Upper lobe of left lung (tissue), 6 donors: ENCODE results near the gene NOL11. TPM values are rescaled to one million over a fixed set of nuclear protein-coding genes. Genes with fewer than 3 reads are reported as not detected.

Source experiments
- ATAC-seq, 2 donors: fragments of 200-7000 bp; cut with Tn5 transposase; one replicate each; pipeline ENCODE4 v1.9.1; 2022; ENCODE audit warnings: mild to moderate bottlenecking in 2 of 2, moderate library complexity in 2 of 2; ENCODE audit not compliant: low FRiP score in 2 of 2
- DNase-seq, 2 donors: peaks; one replicate each; pipeline ENCODE4 v3.0.0-alpha.2; 2019 to 2020
- H3K27ac ChIP-seq, 4 donors: fragments of 200-600 bp; sonication (generic); one replicate each; pipeline ENCODE4 v1.5.1; 2016 to 2019
- H3K27me3 ChIP-seq, 4 donors: fragments of 200-600 bp; sonication (generic); one replicate each; pipeline ENCODE4 v1.5.1; 2017 to 2019
- H3K36me3 ChIP-seq, 4 donors: fragments of 200-600 bp; sonication (generic); one replicate each; pipeline ENCODE4 v1.5.1; 2016 to 2019
- H3K4me1 ChIP-seq, 4 donors: fragments of 200-600 bp; sonication (generic); one replicate each; pipeline ENCODE4 v1.5.1; 2018 to 2019
- H3K4me3 ChIP-seq, 4 donors: fragments of 200-600 bp; sonication (generic); one replicate each; pipeline ENCODE4 v1.5.1; 2017 to 2019; ENCODE audit warnings: mild to moderate bottlenecking in 2 of 4, moderate library complexity in 1 of 4
- H3K9me3 ChIP-seq, 4 donors: fragments of 200-600 bp; sonication (generic); one replicate each; pipeline ENCODE4 v1.5.1; 2018 to 2019
- CTCF ChIP-seq, 6 experiments: fragments of 450-650 bp in 4 of 6; fragments of 200-600 bp in 2 of 6; sonication (generic) in 2 of 6; IDR thresholded peaks; one replicate each; pipeline ENCODE4 v1.5.1; 2016 to 2019; ENCODE audit warnings: antibody characterized with exemption in 6 of 6
- EP300 ChIP-seq, 4 donors: sonication (generic); formaldehyde crosslinking; IDR thresholded peaks; one replicate each; pipeline ENCODE4 v1.5.1; 2017; ENCODE audit warnings: antibody characterized with exemption in 4 of 4, control low read depth in 2 of 4
- POLR2A ChIP-seq, 4 donors: fragments of 450-650 bp; IDR thresholded peaks; one replicate each; pipeline ENCODE4 v1.5.1; 2016 to 2017; ENCODE audit warnings: antibody characterized with exemption in 4 of 4, mild to moderate bottlenecking in 2 of 4
- POLR2AphosphoS5 ChIP-seq, 2 donors: sonication (generic); formaldehyde crosslinking; IDR thresholded peaks; one replicate each; pipeline ENCODE4 v1.5.1; 2017; ENCODE audit warnings: antibody characterized with exemption in 2 of 2
- WGBS, 2 donors: methylation state at CpG; one replicate each; pipeline ENCODE4 v1.1.5; 2017 to 2018; 5-methylcytosine and 5-hydroxymethylcytosine counted together
- total RNA-seq, 6 donors: library from RNA; depleted of rRNA in 4 of 6; stranded (reverse); fragments of >200 nt in 4 of 6; gene quantifications; one replicate each; pipeline versions ENCODE4 v1.1.0 to v1.2.1, GENCODE V29; 2016 to 2021
- donor health status: DM: no; HTN: no; CAD: no; lungs with moderate emphysema.
- donor health status: DM: no; HTN: yes; CAD: no; lungs with severe emphysema.

The NOL11 gene
- total RNA-seq: 10 to 100 TPM in 5 of 6 donors, 1 to 10 TPM in 1; 7.4 to 39.8 (median 26.6) TPM

GRCh38 chr17:67717624-67718324 is at the start of gene NOL11:
TSS of gene NOL11 (plus strand) at chr17:67717936. CDS start at chr17:67717948, 12 bp downstream.
- WGBS, 2 donors: 0 to 1% methylated on average over 15 to 45 of the region's 49 CpGs
- H3K36me3 ChIP-seq: peaks cover 15 to 30% (median 21%) of the 10 kb centered on the region in 4 donors
- peak within 1 kb of the TSS; percentile 88 to 92 (median 88) for H3K27ac ChIP-seq
- H3K27me3 ChIP-seq: no peaks in the 10 kb centered on the region
- DNase-seq (peak; percentile 99 to 100), ATAC-seq (peak; percentile 99 to 100)
- TF ChIP-seq CTCF (IDR thresholded peaks at IDR 0.05) (peak; percentile 69 to 99 (median 98)), POLR2A (IDR thresholded peaks at IDR 0.05) (peak in 3 of 4 donors; percentile 70 to 93 (median 79)), POLR2AphosphoS5 (IDR thresholded peaks at IDR 0.05) (peak; percentile 89 to 96), EP300 (IDR thresholded peaks at IDR 0.05) (peak in 1 of 4 donors; percentile 76)
- peaks cover 13 to 22% (median 14%) of the 10 kb centered on the region in 4 donors for H3K4me1 ChIP-seq
- H3K4me3 ChIP-seq: peak within 1 kb of the TSS; percentile 65 to 86 (median 77)
- H3K9me3 ChIP-seq: no peaks in the 10 kb centered on the region

DNA sequence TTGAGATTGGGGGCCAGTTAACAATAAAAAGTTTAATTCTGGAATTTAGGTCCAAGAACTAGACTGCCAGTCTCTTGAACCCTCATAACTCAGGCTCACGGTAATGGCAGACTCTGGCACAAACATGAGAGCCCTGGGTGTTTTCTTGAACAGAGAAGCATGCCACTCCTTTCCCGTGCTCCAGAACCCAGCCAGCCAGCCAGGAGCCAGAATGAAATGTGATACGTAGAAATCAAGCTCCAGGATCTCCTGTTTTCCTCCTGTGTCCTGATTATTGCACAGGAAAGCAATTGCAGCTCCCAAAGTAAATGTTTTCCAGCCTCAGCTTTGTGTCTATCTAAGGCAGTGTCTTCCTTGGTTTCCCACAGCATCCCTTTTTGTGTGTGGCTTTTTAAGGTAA is 46.2 kb upstream of the NOL11 start:
- H3K27ac ChIP-seq: no peak overlapping the region
- TF ChIP-seq POLR2A (IDR thresholded peaks at IDR 0.05) (no peak), CTCF (IDR thresholded peaks at IDR 0.05) (no peak), POLR2AphosphoS5 (IDR thresholded peaks at IDR 0.05) (no peak), EP300 (IDR thresholded peaks at IDR 0.05) (no peak)
- DNase-seq: no peak
- H3K36me3 ChIP-seq: peaks cover 0 to 11% (median 5%) of the 10 kb centered on the region in 4 donors
- no peaks in the 10 kb centered on the region for H3K9me3 ChIP-seq
- no peak overlapping the region for H3K4me3 ChIP-seq
- no peaks in the 10 kb centered on the region for H3K27me3 ChIP-seq
- no peaks in the 10 kb centered on the region for H3K4me1 ChIP-seq
- ATAC-seq: no peak
- WGBS, 2 donors: 54 to 60% methylated on average over 2 to 3 of the region's 3 CpGs

GRCh38 chr17:67672592-67673335 is 45.0 kb upstream of the NOL11 start:
- Histone ChIP-seq H3K9me3 (no peaks in the 10 kb centered on the region), H3K4me1 (no peaks in the 10 kb centered on the region), H3K27ac (no peak overlapping the region), H3K4me3 (no peak overlapping the region), H3K27me3 (no peaks in the 10 kb centered on the region), H3K36me3 (peaks cover 0 to 11% (median 5%) of the 10 kb centered on the region in 4 donors)
- ATAC-seq: no peak
- peak in 1 of 2 donors; percentile 31 for DNase-seq
- TF ChIP-seq POLR2A (IDR thresholded peaks at IDR 0.05) (no peak), EP300 (IDR thresholded peaks at IDR 0.05) (no peak), POLR2AphosphoS5 (IDR thresholded peaks at IDR 0.05) (no peak), CTCF (IDR thresholded peaks at IDR 0.05) (no peak)
- WGBS, 2 donors: 83 to 84% methylated on average over 10 of the region's 10 CpGs

GRCh38 chr17:67675481-67675880 is 42.3 kb upstream of the NOL11 start:
- 80 to 87% methylated on average over 4 of the region's 4 CpGs for WGBS, 2 donors
- Histone ChIP-seq H3K27me3 (no peaks in the 10 kb centered on the region), H3K4me3 (no peak overlapping the region), H3K27ac (no peak overlapping the region), H3K9me3 (no peaks in the 10 kb centered on the region), H3K36me3 (peaks cover 0 to 6% (median under 1%) of the 10 kb centered on the region in 4 donors), H3K4me1 (no peaks in the 10 kb centered on the region)
- no peak for DNase-seq
- TF ChIP-seq POLR2AphosphoS5 (IDR thresholded peaks at IDR 0.05) (no peak), POLR2A (IDR thresholded peaks at IDR 0.05) (no peak), CTCF (IDR thresholded peaks at IDR 0.05) (no peak), EP300 (IDR thresholded peaks at IDR 0.05) (no peak)
- ATAC-seq: no peak
